Measurements from ENCODE around the gene GAK. TPM values are rescaled to one million over a fixed set of nuclear protein-coding genes. Genes with fewer than 3 reads are reported as not detected.

The GAK gene
- total and polyA plus RNA-seq, 2 of the 13 experiments (the other 11 are each of a cell fraction or from before 2014, with no cell fraction given): 17.5 to 44.3 TPM

- H3K4me2 ChIP-seq (ENCODE audit: low read depth, low read length): no peak overlapping the region
- intact Hi-C loops (cut with micrococcal nuclease; ENCODE audit: unreplicated experiment): no loop called here
- H3K79me2 ChIP-seq (ENCODE audit: insufficient read depth, low read length): no peaks in the 10 kb centered on the region
- no peak for ATAC-seq
- no peak overlapping the region for H2AFZ ChIP-seq (ENCODE audit: low read length)
- no peak overlapping the region for H3K4me3 ChIP-seq (replicated peaks in 1 of 3; ENCODE audit: insufficient read depth in 1 of 3, low read depth in 2 of 3, low read length in 3 of 3)
- H3K9me3 ChIP-seq (ENCODE audit: low read length): no peaks in the 10 kb centered on the region
- H3K36me3 ChIP-seq (replicated peaks in 1 of 2; ENCODE audit: control insufficient read depth in 1 of 2, insufficient read depth in 2 of 2, low read length in 2 of 2): peaks cover 3 to 20% of the 10 kb centered on the region in 2 experiments; a peak in 4 of 5 replicates
- no peaks in the 10 kb centered on the region for H3K27me3 ChIP-seq (ENCODE audit: control insufficient read depth in 1 of 2, insufficient read depth in 2 of 2, low read length in 2 of 2)
- in situ Hi-C loops (cut with HindIII; ENCODE audit: extremely low pct_ligation_motif_present, low pct_unique_long_range_greater_than_20kb): no loop called here
- no peaks in the 10 kb centered on the region for H4K20me1 ChIP-seq (ENCODE audit: insufficient read depth, low read length)
- BruUV-seq (replicated peaks): no TSS peak
- H3K4me1 ChIP-seq (ENCODE audit: insufficient read depth, low read length): no peaks in the 10 kb centered on the region
- POLR2A ChIA-PET: no interaction called here
- WGBS (ENCODE audit: low lambda C conversion rate): 94% methylated on average over 17 of the region's 33 CpGs
- no peak for DNase-seq (ENCODE audit: low spot score)
- no peak overlapping the region for H3K9ac ChIP-seq (ENCODE audit: insufficient read depth, low read depth, low read length)
- no peak for FAIRE-seq
- CTCF ChIA-PET (ENCODE audit: low intra/inter-chr PET ratio, low total read pairs): no interaction called here
- H3K27ac ChIP-seq (ENCODE audit: extremely low read length, insufficient read depth, low read length): no peak overlapping the region
- no peak for TF ChIP-seq POLR2A (IDR thresholded peaks at IDR 0.05; ENCODE audit: insufficient read depth in 1 of 2, low read depth in 2 of 2, low read length in 2 of 2)
- TF ChIP-seq PRPF4 (IDR thresholded peaks at IDR 0.05; ENCODE audit: low read depth, low read length, poor library complexity, severe bottlenecking): no peak
- TF ChIP-seq, protein P1, sequence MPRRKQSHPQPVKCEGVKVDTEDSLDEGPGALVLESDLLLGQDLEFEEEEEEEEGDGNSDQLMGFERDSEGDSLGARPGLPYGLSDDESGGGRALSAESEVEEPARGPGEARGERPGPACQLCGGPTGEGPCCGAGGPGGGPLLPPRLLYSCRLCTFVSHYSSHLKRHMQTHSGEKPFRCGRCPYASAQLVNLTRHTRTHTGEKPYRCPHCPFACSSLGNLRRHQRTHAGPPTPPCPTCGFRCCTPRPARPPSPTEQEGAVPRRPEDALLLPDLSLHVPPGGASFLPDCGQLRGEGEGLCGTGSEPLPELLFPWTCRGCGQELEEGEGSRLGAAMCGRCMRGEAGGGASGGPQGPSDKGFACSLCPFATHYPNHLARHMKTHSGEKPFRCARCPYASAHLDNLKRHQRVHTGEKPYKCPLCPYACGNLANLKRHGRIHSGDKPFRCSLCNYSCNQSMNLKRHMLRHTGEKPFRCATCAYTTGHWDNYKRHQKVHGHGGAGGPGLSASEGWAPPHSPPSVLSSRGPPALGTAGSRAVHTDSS (CRISPR knock-in tag; conservative IDR thresholded peaks at IDR 0.05): no peak
- TF ChIP-seq KLF15 (CRISPR knock-in tag; IDR thresholded peaks at IDR 0.05; ENCODE audit: borderline replicate concordance): no peak
- TF ChIP-seq ZNF816 (CRISPR knock-in tag; IDR thresholded peaks at IDR 0.05; ENCODE audit: borderline replicate concordance): no peak
- no peak for TF ChIP-seq NCOR1 (IDR thresholded peaks at IDR 0.05; ENCODE audit: borderline replicate concordance, low read length)
- TF ChIP-seq ARHGAP35 (CRISPR knock-in tag; IDR thresholded peaks at IDR 0.05; ENCODE audit: borderline replicate concordance): no peak
- no peak for TF ChIP-seq ZNF605 (CRISPR knock-in tag; IDR thresholded peaks at IDR 0.05)
- no peak for TF ChIP-seq DMAP1 (CRISPR knock-in tag; IDR thresholded peaks at IDR 0.05)
- TF ChIP-seq ZNF10 (CRISPR knock-in tag; IDR thresholded peaks at IDR 0.05; ENCODE audit: borderline replicate concordance, low read depth): no peak
- TF ChIP-seq PBX2 (CRISPR knock-in tag; IDR thresholded peaks at IDR 0.05): no peak
- no peak for TF ChIP-seq EEA1 (CRISPR knock-in tag; IDR thresholded peaks at IDR 0.05; ENCODE audit: borderline replicate concordance)
- TF ChIP-seq SOX6 (IDR thresholded peaks at IDR 0.05): no peak
- TF ChIP-seq SOX6 (CRISPR knock-in tag; IDR thresholded peaks at IDR 0.05): no peak
- TF ChIP-seq ATRX (CRISPR knock-in tag; IDR thresholded peaks at IDR 0.05; ENCODE audit: borderline replicate concordance): no peak
- TF ChIP-seq ZXDC (CRISPR knock-in tag; IDR thresholded peaks at IDR 0.05): no peak
- TF ChIP-seq ZNF563 (CRISPR knock-in tag; IDR thresholded peaks at IDR 0.05): no peak
- TF ChIP-seq, protein P2, sequence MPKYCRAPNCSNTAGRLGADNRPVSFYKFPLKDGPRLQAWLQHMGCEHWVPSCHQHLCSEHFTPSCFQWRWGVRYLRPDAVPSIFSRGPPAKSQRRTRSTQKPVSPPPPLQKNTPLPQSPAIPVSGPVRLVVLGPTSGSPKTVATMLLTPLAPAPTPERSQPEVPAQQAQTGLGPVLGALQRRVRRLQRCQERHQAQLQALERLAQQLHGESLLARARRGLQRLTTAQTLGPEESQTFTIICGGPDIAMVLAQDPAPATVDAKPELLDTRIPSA (CRISPR knock-in tag; IDR thresholded peaks at IDR 0.05; ENCODE audit: borderline replicate concordance): no peak
These were observed 80.2 kb downstream of the GAK start for GRCh38 chr4:851701-852430.
